Keratinocyte (primary cell): ENCODE data around the gene AGAP1. TPM values are rescaled to one million over a fixed set of nuclear protein-coding genes. Genes with fewer than 3 reads are reported as not detected.

Experiments
- DNase-seq: peaks from one replicate; pipeline ENCODE4 v3.0.0-alpha.2; 2011; ENCODE audit warnings: low read depth, missing footprints, low spot score
- FAIRE-seq: peaks from 2 replicates; lab custom pipeline; 2011; peaks lifted over from hg19 to GRCh38; lab: Jason Lieb, UNC
- H2AFZ ChIP-seq: 2 replicates; pipeline ENCODE4 v1.6.0; 2012; ENCODE audit warnings: low read length, control low read depth, inconsistent platforms; ENCODE audit not compliant: control insufficient read depth
- H3K27ac ChIP-seq: 2 replicates; pipeline ENCODE4 v1.5.1; 2011; ENCODE audit warnings: low read length; ENCODE audit not compliant: control insufficient read depth, insufficient read depth
- H3K27me3 ChIP-seq: 3 replicates; pipeline ENCODE4 v1.6.0; 2011; ENCODE audit warnings: low read length; ENCODE audit not compliant: control insufficient read depth, insufficient read depth; ENCODE audit errors: extremely low read depth
- H3K36me3 ChIP-seq, 2 experiments: 2 replicates in 1 of 2; 3 replicates in 1 of 2; pipeline ENCODE4 v1.5.1; 2011; ENCODE audit warnings: low read length in 2 of 2, mild to moderate bottlenecking in 1 of 2; ENCODE audit not compliant: control insufficient read depth in 2 of 2, insufficient read depth in 2 of 2; ENCODE audit errors: extremely low read depth in 1 of 2
- H3K4me1 ChIP-seq: 3 replicates; pipeline ENCODE4 v1.5.1; 2011; ENCODE audit warnings: low read length; ENCODE audit not compliant: control insufficient read depth, insufficient read depth; ENCODE audit errors: extremely low read depth
- H3K4me2 ChIP-seq: 3 replicates; pipeline ENCODE4 v1.6.0; 2011; ENCODE audit warnings: low read depth, low read length; ENCODE audit not compliant: control insufficient read depth, insufficient read depth; ENCODE audit errors: extremely low read depth
- H3K4me3 ChIP-seq, 3 experiments: fragments of 200-600 bp in 1 of 3; sonication (generic) in 1 of 3; 2 replicates in 2 of 3; 3 replicates in 1 of 3; pipeline ENCODE4 v1.5.1; 2011 to 2016; ENCODE audit warnings: low read length in 3 of 3, mild to moderate bottlenecking in 3 of 3, control low read depth in 2 of 3, inconsistent platforms in 1 of 3, low read depth in 1 of 3, mixed read lengths in 1 of 3, mixed run types in 1 of 3, moderate library complexity in 1 of 3; ENCODE audit not compliant: control insufficient read depth in 2 of 3, insufficient read depth in 2 of 3; ENCODE audit errors: extremely low read depth in 1 of 3
- H3K79me2 ChIP-seq: 2 replicates; pipeline ENCODE4 v1.6.0; 2012; ENCODE audit warnings: low read length; ENCODE audit not compliant: control insufficient read depth, insufficient read depth
- H3K9ac ChIP-seq: 3 replicates; pipeline ENCODE4 v1.6.0; 2011; ENCODE audit warnings: low read length; ENCODE audit not compliant: control insufficient read depth, insufficient read depth; ENCODE audit errors: extremely low read depth
- H3K9me1 ChIP-seq: 3 replicates; pipeline ENCODE4 v1.6.0; 2011; ENCODE audit warnings: low read length; ENCODE audit not compliant: control insufficient read depth, insufficient read depth; ENCODE audit errors: extremely low read depth
- H3K9me3 ChIP-seq: 2 replicates; pipeline ENCODE4 v1.5.1; 2012; ENCODE audit warnings: low read depth, low read length; ENCODE audit not compliant: control insufficient read depth
- H4K20me1 ChIP-seq: 3 replicates; pipeline ENCODE4 v1.6.0; 2011; ENCODE audit warnings: low read length; ENCODE audit not compliant: control insufficient read depth, insufficient read depth; ENCODE audit errors: extremely low read depth
- CTCF ChIP-seq, 3 experiments: IDR thresholded peaks in 1 of 3; conservative IDR thresholded peaks in 1 of 3; optimal IDR thresholded peaks in 1 of 3; 2 replicates in 2 of 3; 3 replicates in 1 of 3; pipeline versions ENCODE3 to v1.5.1; 2011; ENCODE audit warnings: low read length in 3 of 3, mild to moderate bottlenecking in 3 of 3, moderate library complexity in 2 of 3, control low read depth in 1 of 3, inconsistent platforms in 1 of 3; ENCODE audit not compliant: insufficient read depth in 2 of 3; ENCODE audit errors: extremely low read depth in 1 of 3
- EZH2 ChIP-seq: IDR thresholded peaks from one replicate; pipeline ENCODE4 v1.6.1; 2012; ENCODE audit warnings: inconsistent platforms, mild to moderate bottlenecking, low read length, moderate library complexity
- dilution Hi-C: fragments of 300-500 bp; cut with MboI; formaldehyde crosslinking; loops from one replicate; pipeline ENCODE4 v1.7.0; 2020; ENCODE audit warnings: low sequenced_read_pairs; ENCODE audit not compliant: extremely low pct_ligation_motif_present
- polyA plus RNA-seq, 5 experiments: library from polyadenylated mRNA; depleted of rRNA in 3 of 5; stranded (reverse) in 3 of 5; stranded (forward) in 1 of 5; unstranded in 1 of 5; fragments of >200 nt; gene quantifications; 1 replicate in 1 of 5; 2 replicates in 3 of 5; 3 replicates in 1 of 5; pipeline versions ENCODE4 v1.2.1 to v1.2.3, GENCODE V29; 2011 to 2012; ENCODE audit warnings: missing spikeins in 2 of 5, low read depth in 1 of 5, low replicate concordance in 1 of 5

Gene AGAP1
- polyA plus RNA-seq, 1 donor (not counting 4 experiments of a cell fraction or from before 2014, with no cell fraction given) = 12.6 TPM

GRCh38 chr2:236171680-236172254 is 677.9 kb downstream of the AGAP1 start:
- peak overlapping the region; percentile 65 for H3K4me2 ChIP-seq
- no peak overlapping the region for H3K27ac ChIP-seq
- peaks cover 74% of the 10 kb centered on the region for H3K27me3 ChIP-seq
- no peaks in the 10 kb centered on the region for H3K79me2 ChIP-seq
- peaks cover 11% of the 10 kb centered on the region for H4K20me1 ChIP-seq
- no peaks in the 10 kb centered on the region for H3K36me3 ChIP-seq
- no peaks in the 10 kb centered on the region for H3K9me3 ChIP-seq
- H3K4me1 ChIP-seq = peaks cover 11% of the 10 kb centered on the region
- DNase-seq = no peak
- H3K9me1 ChIP-seq = no peaks in the 10 kb centered on the region
- no peak for FAIRE-seq
- no peak overlapping the region for H2AFZ ChIP-seq
- no peak for TF ChIP-seq EZH2
- TF ChIP-seq CTCF (optimal IDR thresholded peaks at IDR 0.05 in 1 of 3, IDR thresholded peaks at IDR 0.05 in 1 of 3, conservative IDR thresholded peaks at IDR 0.05 in 1 of 3; ENCODE audit: extremely low read depth in 1 of 3, insufficient read depth in 2 of 3, low read length in 3 of 3) = no peak
- H3K9ac ChIP-seq = no peak overlapping the region
- peak overlapping the region in 2 of 3 experiments; percentile 31 to 54 for H3K4me3 ChIP-seq
- dilution Hi-C loops = no loop called here

GRCh38 chr2:236172255-236173035 is 678.6 kb downstream of the AGAP1 start:
- no peaks in the 10 kb centered on the region for H3K9me3 ChIP-seq
- H3K9ac ChIP-seq = no peak overlapping the region
- DNase-seq = no peak
- dilution Hi-C loops = no loop called here
- no peak overlapping the region for H3K27ac ChIP-seq
- H3K79me2 ChIP-seq = no peaks in the 10 kb centered on the region
- H2AFZ ChIP-seq = no peak overlapping the region
- H3K4me1 ChIP-seq = peaks cover 7% of the 10 kb centered on the region
- no peak for FAIRE-seq
- H3K4me2 ChIP-seq = peak overlapping the region; percentile 7
- peaks cover 11% of the 10 kb centered on the region for H4K20me1 ChIP-seq
- no peak overlapping the region for H3K4me3 ChIP-seq
- H3K9me1 ChIP-seq = no peaks in the 10 kb centered on the region
- no peak for TF ChIP-seq CTCF (optimal IDR thresholded peaks at IDR 0.05 in 1 of 3, IDR thresholded peaks at IDR 0.05 in 1 of 3, conservative IDR thresholded peaks at IDR 0.05 in 1 of 3; ENCODE audit: extremely low read depth in 1 of 3, insufficient read depth in 2 of 3, low read length in 3 of 3)
- TF ChIP-seq EZH2 = peak; percentile 88
- peaks cover 68% of the 10 kb centered on the region for H3K27me3 ChIP-seq
- no peaks in the 10 kb centered on the region for H3K36me3 ChIP-seq
